GM12878 (cell line): ENCODE results near the gene TTL. TPM values are rescaled to one million over a fixed set of nuclear protein-coding genes. Genes with fewer than 3 reads are reported as not detected.
"Not testable (repeated sequence)": the region's sequence is repeated elsewhere in the genome, so short reads cannot be mapped to it uniquely, and the experiment has no call there.

Source experiments
- ATAC-seq: fragments of 200-7000 bp; cut with Tn5 transposase; 3 replicates; pipeline ENCODE4 v1.9.1; 2020; ENCODE audit warnings: mild to moderate bottlenecking, moderate library complexity
- BruUV-seq: library from RNA; stranded (reverse); fragments of 400-500 nt; replicated peaks from 2 replicates; lab custom pipeline; 2021; lab: Mats Ljungman, UMichigan
- CTCF ChIA-PET: fragments of 300-600 bp; sonication (Branson Sonifier 250); formaldehyde crosslinking; extraction: SDS; loops from one replicate; lab custom pipeline; 2021; ENCODE audit warnings: inconsistent platforms; lab: Yijun Ruan, JAX
- POLR2A ChIA-PET: fragments of 350-600 bp; formaldehyde crosslinking; extraction: SDS; loops from one replicate; lab custom pipeline; 2021; ENCODE audit warnings: inconsistent platforms; lab: Charles Lee
- RAD21 ChIA-PET: fragments of 300-600 bp; sonication (Branson Sonifier 250); formaldehyde crosslinking; loops from one replicate; lab custom pipeline; 2023; ENCODE audit warnings: antibody characterized with exemption; ENCODE audit not compliant: unreplicated experiment; lab: Charles Lee
- SMC1A ChIA-PET: fragments of 300-600 bp; sonication (Branson Sonifier 250); formaldehyde crosslinking; loops from one replicate; lab custom pipeline; 2023; ENCODE audit not compliant: unreplicated experiment, uncharacterized antibody; lab: Charles Lee
- DNase-seq: peaks from one replicate; pipeline ENCODE4 v3.0.0-alpha.2; 2011; ENCODE audit warnings: low read depth, low spot score
- FAIRE-seq: peaks from 3 replicates; lab custom pipeline; 2011; peaks lifted over from hg19 to GRCh38; lab: Jason Lieb, UNC
- H2AFZ ChIP-seq: 2 replicates; pipeline ENCODE4 v1.6.0; 2011; ENCODE audit warnings: low read depth, low read length, control low read depth; ENCODE audit not compliant: control insufficient read depth
- H3K27ac ChIP-seq: 2 replicates; pipeline ENCODE4 v1.5.1; 2011; ENCODE audit warnings: control low read depth; ENCODE audit not compliant: control insufficient read depth, insufficient read depth
- H3K27me3 ChIP-seq, 2 experiments: replicated peaks in 1 of 2; 2 replicates each; pipeline versions ENCODE4 v1.6.0 to v1.6.1; 2011; ENCODE audit warnings: low read length in 1 of 2; ENCODE audit not compliant: control insufficient read depth in 2 of 2, insufficient read depth in 2 of 2
- H3K36me3 ChIP-seq, 2 experiments: 2 replicates each; pipeline ENCODE4 v1.5.1; 2011; ENCODE audit warnings: low read length in 1 of 2; ENCODE audit not compliant: control insufficient read depth in 2 of 2, insufficient read depth in 2 of 2
- H3K4me1 ChIP-seq: 2 replicates; pipeline ENCODE4 v1.6.1; 2011; ENCODE audit warnings: mild to moderate bottlenecking, low read length, moderate library complexity, mixed read lengths; ENCODE audit not compliant: control insufficient read depth, insufficient read depth
- H3K4me2 ChIP-seq: 2 replicates; pipeline ENCODE4 v1.6.0; 2011; ENCODE audit warnings: control low read depth; ENCODE audit not compliant: control insufficient read depth, insufficient read depth
- H3K4me3 ChIP-seq: fragments of 200-600 bp; sonication (generic); 2 replicates; pipeline ENCODE4 v1.5.1; 2016
- H3K79me2 ChIP-seq: 2 replicates; pipeline ENCODE4 v1.6.0; 2011; ENCODE audit warnings: low read length; ENCODE audit not compliant: control insufficient read depth, insufficient read depth
- H3K9ac ChIP-seq: 2 replicates; pipeline ENCODE4 v1.8.0; 2011; ENCODE audit warnings: low read length, control low read depth, mixed read lengths; ENCODE audit not compliant: control insufficient read depth, insufficient read depth
- H3K9me3 ChIP-seq: replicated peaks from 3 replicates; pipeline ENCODE4 v1.5.1; 2011; ENCODE audit warnings: mild to moderate bottlenecking, low read length; ENCODE audit not compliant: control insufficient read depth, insufficient read depth
- H4K20me1 ChIP-seq: 2 replicates; pipeline ENCODE4 v1.6.0; 2011; ENCODE audit not compliant: control insufficient read depth, insufficient read depth
- WGBS: methylation state at CpG from one replicate; pipeline ENCODE4 v1.1.6; 2016; ENCODE audit warnings: low lambda C conversion rate; ENCODE audit not compliant: insufficient replicate concordance, insufficient coverage; ENCODE audit errors: missing lambda C conversion rate; 5-methylcytosine and 5-hydroxymethylcytosine counted together
- in situ Hi-C: fragments of 300-500 bp; cut with MboI; formaldehyde crosslinking; loops from 9 replicates; pipeline ENCODE4 v1.14.3; 2018; ENCODE audit warnings: mixed read lengths
- intact Hi-C: fragments of 100-400 bp; cut with micrococcal nuclease; formaldehyde crosslinking; loops from one replicate; pipeline ENCODE4 v1.14.2; 2022; ENCODE audit not compliant: unreplicated experiment
- polyA plus RNA-seq, 11 experiments: library from polyadenylated mRNA; depleted of rRNA in 4 of 11; unstranded in 6 of 11; stranded (reverse) in 5 of 11; fragments of >200 nt; fragmentation: Nextera tagmentation in 4 of 11; fragmentation: Illumina TruSeq in 1 of 11; extraction: Ambion mirVana in 4 of 11; extraction: Trizol in 1 of 11; gene quantifications; 1 replicate in 1 of 11; 2 replicates in 10 of 11; pipeline versions ENCODE4 v1.2.1 to v1.2.3, GENCODE V29; 2011 to 2016; ENCODE audit warnings: inconsistent platforms in 2 of 11, missing spikeins in 2 of 11, low read depth in 1 of 11
- total RNA-seq, 4 experiments: library from RNA; depleted of rRNA in 3 of 4; stranded (reverse); fragments of >200 nt in 3 of 4; fragmentation: Illumina TruSeq in 1 of 4; extraction: Trizol in 1 of 4; gene quantifications; 2 replicates each; pipeline versions ENCODE4 v1.2.1 to v1.2.3, GENCODE V29; 2013 to 2021

TTL gene
- total and polyA plus RNA-seq, 10 of the 15 experiments (the other 5 are each of a cell fraction or from before 2014, with no cell fraction given): 3.9 to 27.1 (median 16.1) TPM

- intact Hi-C loops: loop anchor here (10.0 kb wide), 1 partner anchor 551 kb away; the partner anchor contains the start of gene ANAPC1
- H3K4me2 ChIP-seq, in situ Hi-C loops, H3K79me2 ChIP-seq, H2AFZ ChIP-seq, SMC1A ChIA-PET, ATAC-seq, FAIRE-seq, H4K20me1 ChIP-seq, BruUV-seq, H3K27ac ChIP-seq, H3K4me3 ChIP-seq, H3K36me3 ChIP-seq, H3K9me3 ChIP-seq, POLR2A ChIA-PET, H3K9ac ChIP-seq, RAD21 ChIA-PET, CTCF ChIA-PET, H3K4me1 ChIP-seq, H3K27me3 ChIP-seq, DNase-seq: not testable (repeated sequence)
- WGBS: 47% methylated on average over 13 of the region's 18 CpGs
These were observed 46.1 kb upstream of the TTL start for GRCh38 chr2:112435716-112436431.

- H3K27ac ChIP-seq, H3K4me1 ChIP-seq, H3K9me3 ChIP-seq, RAD21 ChIA-PET, H3K4me3 ChIP-seq, DNase-seq, SMC1A ChIA-PET, H3K4me2 ChIP-seq, in situ Hi-C loops, H2AFZ ChIP-seq, BruUV-seq, H3K27me3 ChIP-seq, H4K20me1 ChIP-seq, H3K9ac ChIP-seq, H3K36me3 ChIP-seq, H3K79me2 ChIP-seq, ATAC-seq, POLR2A ChIA-PET, CTCF ChIA-PET, FAIRE-seq: not testable (repeated sequence)
- WGBS: 50% methylated on average over 7 of the region's 10 CpGs
- intact Hi-C loops: loop anchor here (10.0 kb wide), 1 partner anchor 552 kb away; the partner anchor contains the start of gene ANAPC1
These were observed 45.0 kb upstream of the TTL start for GRCh38 chr2:112436993-112437392.

- ATAC-seq, H3K27ac ChIP-seq, H3K9me3 ChIP-seq, H4K20me1 ChIP-seq, CTCF ChIA-PET, H3K4me1 ChIP-seq, BruUV-seq, FAIRE-seq, H3K36me3 ChIP-seq, H3K9ac ChIP-seq, H3K27me3 ChIP-seq, DNase-seq, H3K79me2 ChIP-seq, SMC1A ChIA-PET, in situ Hi-C loops, H3K4me2 ChIP-seq, POLR2A ChIA-PET, RAD21 ChIA-PET, H2AFZ ChIP-seq, H3K4me3 ChIP-seq: not testable (repeated sequence)
- 34% methylated on average over 16 of the region's 16 CpGs for WGBS
- intact Hi-C loops: loop anchor here (10.0 kb wide), 1 partner anchor 553 kb away; the partner anchor contains the start of gene ANAPC1
These were observed 44.5 kb upstream of the TTL start for GRCh38 chr2:112437405-112437831.
